PC-3 (cell line): ENCODE measurements around the gene PID1. TPM values are rescaled to one million over a fixed set of nuclear protein-coding genes. Genes with fewer than 3 reads are reported as not detected.

Experiments used
- ATAC-seq: fragments of 200-7000 bp; cut with Tn5 transposase; 2 replicates; pipeline ENCODE4 v1.9.1; 2020; ENCODE audit warnings: mild to moderate bottlenecking, moderate library complexity
- BruUV-seq: library from RNA; stranded (reverse); fragments of 400-500 nt; replicated peaks from 2 replicates; lab custom pipeline; 2021; lab: Mats Ljungman, UMichigan
- CTCF ChIA-PET: fragments of 300-600 bp; sonication (Branson Sonifier 250); formaldehyde crosslinking; loops from one replicate; lab custom pipeline; 2022; ENCODE audit warnings: antibody characterized with exemption; lab: Charles Lee
- POLR2A ChIA-PET: fragments of 300-600 bp; sonication (Branson Sonifier 250); formaldehyde crosslinking; loops from one replicate; lab custom pipeline; 2022; ENCODE audit warnings: antibody characterized with exemption; ENCODE audit not compliant: unreplicated experiment; lab: Charles Lee
- DNase-seq: peaks from one replicate; pipeline ENCODE4 v3.0.0-alpha.2; 2015
- H2AFZ ChIP-seq: fragments of 300-600 bp; sonication (generic); 2 replicates; pipeline ENCODE4 v1.6.0; 2016; ENCODE audit warnings: antibody characterized with exemption, low read length
- H3F3A ChIP-seq: fragments of 300-600 bp; sonication (generic); one replicate; pipeline ENCODE4 v1.6.0; 2017; ENCODE audit warnings: antibody characterized with exemption, low read length, control low read depth, mild to moderate bottlenecking; ENCODE audit not compliant: unreplicated experiment
- H3K27ac ChIP-seq: fragments of 300-600 bp; sonication (generic); 2 replicates; pipeline ENCODE4 v1.5.1; 2016; ENCODE audit warnings: mild to moderate bottlenecking, low read length
- H3K27me3 ChIP-seq: fragments of 300-600 bp; sonication (generic); 2 replicates; pipeline ENCODE4 v1.6.1; 2016; ENCODE audit warnings: low read length, mixed read lengths
- H3K36me3 ChIP-seq: fragments of 300-600 bp; sonication (generic); 2 replicates; pipeline ENCODE4 v1.6.1; 2016; ENCODE audit warnings: low read depth, mixed run types, low read length, mixed read lengths
- H3K4me1 ChIP-seq: fragments of 300-600 bp; sonication (generic); 2 replicates; pipeline ENCODE4 v1.5.1; 2016; ENCODE audit warnings: low read length; ENCODE audit not compliant: insufficient read depth
- H3K4me2 ChIP-seq: fragments of 300-600 bp; sonication (generic); 2 replicates; pipeline ENCODE4 v1.6.0; 2016; ENCODE audit warnings: low read length
- H3K4me3 ChIP-seq: fragments of 300-600 bp; sonication (generic); 2 replicates; pipeline ENCODE4 v1.5.1; 2016; ENCODE audit warnings: mild to moderate bottlenecking, low read length, mixed read lengths
- H3K79me2 ChIP-seq: fragments of 300-600 bp; sonication (generic); 2 replicates; pipeline ENCODE4 v1.6.1; 2017; ENCODE audit warnings: low read length, mixed read lengths
- H3K9ac ChIP-seq: fragments of 300-600 bp; sonication (generic); 2 replicates; pipeline ENCODE4 v1.6.0; 2016; ENCODE audit warnings: mild to moderate bottlenecking, low read length
- H3K9me2 ChIP-seq: fragments of 300-600 bp; sonication (generic); replicated peaks from 2 replicates; pipeline ENCODE4 v1.6.1; 2016; ENCODE audit warnings: mixed run types, low read length, mixed read lengths
- H3K9me3 ChIP-seq: fragments of 300-600 bp; sonication (generic); 2 replicates; pipeline ENCODE4 v1.6.1; 2016; ENCODE audit warnings: low read length, mixed read lengths
- H4K20me1 ChIP-seq: fragments of 300-600 bp; sonication (generic); 2 replicates; pipeline ENCODE4 v1.6.1; 2016; ENCODE audit warnings: low read length, mixed read lengths
- EZH2 ChIP-seq: fragments of 300-600 bp; sonication (generic); IDR thresholded peaks from one replicate; pipeline ENCODE4 v1.6.1; 2017; ENCODE audit warnings: antibody characterized with exemption, mild to moderate bottlenecking, low read length; ENCODE audit not compliant: unreplicated experiment
- EZH2phosphoT487 ChIP-seq: fragments of 300-600 bp; sonication (generic); IDR thresholded peaks from 2 replicates; pipeline ENCODE4 v1.6.1; 2018; ENCODE audit warnings: mild to moderate bottlenecking, antibody characterized with exemption, low read length, borderline replicate concordance
- intact Hi-C: fragments of 100-400 bp; cut with micrococcal nuclease; formaldehyde crosslinking; loops from 2 replicates; pipeline ENCODE4 v1.9.0; 2023
- total RNA-seq: library from RNA; depleted of rRNA; stranded (reverse); fragments of >200 nt; gene quantifications from 2 replicates; pipeline ENCODE4 v1.2.3, GENCODE V29; 2014
- TF ChIP-seq, protein P1 (sequence below): fragments of 300-600 bp; sonication (generic); conservative IDR thresholded peaks from 2 replicates; pipeline ENCODE4 v1.5.1; 2017; ENCODE audit warnings: antibody characterized with exemption, low read depth, mild to moderate bottlenecking, low read length

Gene PID1
- total RNA-seq, 1 experiment from 2014 or later = 0.84 TPM

DNA sequence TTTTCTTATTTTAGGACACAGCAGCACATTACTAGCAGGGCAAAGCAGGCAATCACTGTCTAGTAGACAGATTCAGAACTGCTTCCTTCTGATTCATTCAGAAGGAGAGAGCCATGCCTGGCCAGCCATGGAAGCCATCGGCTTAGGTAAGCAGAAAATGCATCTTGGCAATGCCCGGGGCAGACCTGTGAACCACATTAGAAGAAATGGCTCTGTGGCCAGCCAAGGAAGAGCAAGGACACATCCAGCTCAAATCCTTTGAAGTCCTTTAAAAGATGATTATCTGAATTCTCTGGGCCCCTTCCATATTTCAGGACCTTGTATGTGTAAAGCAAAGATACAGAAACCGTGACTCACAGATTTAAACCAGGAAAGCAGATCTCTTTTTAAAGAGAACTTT lies 227.4 kb downstream of the PID1 start:
- CTCF ChIA-PET = no interaction called here

DNA sequence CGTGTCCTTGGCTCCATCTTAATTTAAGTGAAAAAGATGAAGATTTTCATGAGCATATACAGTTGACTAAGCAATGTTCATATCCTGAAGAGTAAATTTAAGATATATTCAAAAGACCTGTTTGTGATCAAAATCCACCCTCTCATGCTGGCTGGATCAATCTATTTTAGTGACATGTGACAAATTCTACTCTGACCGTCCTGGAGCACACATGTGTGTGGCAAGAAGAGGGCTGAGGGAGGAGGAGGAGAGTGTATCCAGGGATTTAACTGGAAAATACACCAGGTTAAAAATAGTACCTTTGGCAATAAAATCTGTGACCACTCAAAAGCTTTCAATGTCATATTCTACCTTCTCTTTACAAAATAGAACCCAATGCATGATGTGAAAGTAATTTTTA lies 228.7 kb downstream of the PID1 start:
- H3K27ac ChIP-seq = no peak overlapping the region
- H3F3A ChIP-seq = no peaks in the 10 kb centered on the region
- no peaks in the 10 kb centered on the region for H3K9me2 ChIP-seq
- TF ChIP-seq EZH2phosphoT487 = no peak
- H3K4me1 ChIP-seq = no peaks in the 10 kb centered on the region
- H3K4me3 ChIP-seq = no peak overlapping the region
- ChIA-PET POLR2A (no interaction called here), CTCF (no interaction called here)
- ATAC-seq = no peak
- no peaks in the 10 kb centered on the region for H3K36me3 ChIP-seq
- H3K4me2 ChIP-seq = no peak overlapping the region
- peaks cover 23% of the 10 kb centered on the region for H3K27me3 ChIP-seq
- H3K79me2 ChIP-seq = no peaks in the 10 kb centered on the region
- no peaks in the 10 kb centered on the region for H4K20me1 ChIP-seq
- no peaks in the 10 kb centered on the region for H3K9me3 ChIP-seq
- BruUV-seq = no TSS peak
- no peak overlapping the region for H2AFZ ChIP-seq
- no peak for DNase-seq
- intact Hi-C loops = no loop called here
- H3K9ac ChIP-seq = no peak overlapping the region

More for the DNA sequence above, 227.4 kb downstream of the PID1 start:
- H3K4me3 ChIP-seq = no peak overlapping the region
- no peaks in the 10 kb centered on the region for H3K4me1 ChIP-seq
- no peaks in the 10 kb centered on the region for H3F3A ChIP-seq
- no peak overlapping the region for H3K27ac ChIP-seq
- no peaks in the 10 kb centered on the region for H3K79me2 ChIP-seq
- H3K27me3 ChIP-seq = peaks cover 34% of the 10 kb centered on the region
- DNase-seq = peak; percentile 18
- BruUV-seq = no TSS peak
- H3K9ac ChIP-seq = no peak overlapping the region
- no peaks in the 10 kb centered on the region for H4K20me1 ChIP-seq
- no peak for TF ChIP-seq EZH2phosphoT487
- TF ChIP-seq, protein P1, sequence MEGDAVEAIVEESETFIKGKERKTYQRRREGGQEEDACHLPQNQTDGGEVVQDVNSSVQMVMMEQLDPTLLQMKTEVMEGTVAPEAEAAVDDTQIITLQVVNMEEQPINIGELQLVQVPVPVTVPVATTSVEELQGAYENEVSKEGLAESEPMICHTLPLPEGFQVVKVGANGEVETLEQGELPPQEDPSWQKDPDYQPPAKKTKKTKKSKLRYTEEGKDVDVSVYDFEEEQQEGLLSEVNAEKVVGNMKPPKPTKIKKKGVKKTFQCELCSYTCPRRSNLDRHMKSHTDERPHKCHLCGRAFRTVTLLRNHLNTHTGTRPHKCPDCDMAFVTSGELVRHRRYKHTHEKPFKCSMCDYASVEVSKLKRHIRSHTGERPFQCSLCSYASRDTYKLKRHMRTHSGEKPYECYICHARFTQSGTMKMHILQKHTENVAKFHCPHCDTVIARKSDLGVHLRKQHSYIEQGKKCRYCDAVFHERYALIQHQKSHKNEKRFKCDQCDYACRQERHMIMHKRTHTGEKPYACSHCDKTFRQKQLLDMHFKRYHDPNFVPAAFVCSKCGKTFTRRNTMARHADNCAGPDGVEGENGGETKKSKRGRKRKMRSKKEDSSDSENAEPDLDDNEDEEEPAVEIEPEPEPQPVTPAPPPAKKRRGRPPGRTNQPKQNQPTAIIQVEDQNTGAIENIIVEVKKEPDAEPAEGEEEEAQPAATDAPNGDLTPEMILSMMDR = no peak
- no peak for TF ChIP-seq EZH2
- ATAC-seq = peak; percentile 49
- no peaks in the 10 kb centered on the region for H3K9me3 ChIP-seq
- H3K9me2 ChIP-seq = no peaks in the 10 kb centered on the region
- POLR2A ChIA-PET = no interaction called here
- no peaks in the 10 kb centered on the region for H3K36me3 ChIP-seq
- no peak overlapping the region for H2AFZ ChIP-seq
- intact Hi-C loops = no loop called here
- H3K4me2 ChIP-seq = no peak overlapping the region

DNA sequence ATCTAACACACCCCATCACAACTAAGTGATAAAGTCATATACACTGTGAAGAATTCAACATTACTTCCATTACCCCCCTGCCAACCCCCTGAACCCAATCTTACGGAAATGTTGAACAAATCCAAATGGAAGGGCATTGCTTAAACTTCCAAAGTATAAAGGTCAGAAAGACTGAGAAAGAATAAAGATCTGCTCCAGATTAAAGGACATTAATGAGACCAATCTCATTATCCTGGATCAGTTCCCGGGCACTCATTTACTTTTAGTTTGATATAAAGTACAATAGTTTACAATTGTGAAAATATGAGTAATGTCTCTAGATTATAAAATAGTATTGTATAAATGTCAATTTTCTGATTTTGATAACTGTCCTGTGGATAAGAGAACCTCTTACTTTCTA lies 229.4 kb downstream of the PID1 start:
- no TSS peak for BruUV-seq
- H3K79me2 ChIP-seq = no peaks in the 10 kb centered on the region
- ChIA-PET CTCF (no interaction called here), POLR2A (no interaction called here)
- H3K9me3 ChIP-seq = no peaks in the 10 kb centered on the region
- H3K4me3 ChIP-seq = no peak overlapping the region
- no peak overlapping the region for H3K4me2 ChIP-seq
- H3F3A ChIP-seq = no peaks in the 10 kb centered on the region
- H3K4me1 ChIP-seq = no peaks in the 10 kb centered on the region
- no peak overlapping the region for H3K27ac ChIP-seq
- TF ChIP-seq EZH2 (no peak), EZH2phosphoT487 (no peak)
- TF ChIP-seq, protein P1 = no peak
- ATAC-seq (no peak), DNase-seq (no peak)
- H3K9ac ChIP-seq = no peak overlapping the region
- no peaks in the 10 kb centered on the region for H4K20me1 ChIP-seq
- peaks cover 23% of the 10 kb centered on the region for H3K27me3 ChIP-seq
- intact Hi-C loops = no loop called here
- H2AFZ ChIP-seq = no peak overlapping the region
- H3K36me3 ChIP-seq = no peaks in the 10 kb centered on the region
- H3K9me2 ChIP-seq = no peaks in the 10 kb centered on the region
